GM21367 (cell line): ENCODE measurements around the gene RBM8A.

Source experiments
- ATAC-seq: cut with Tn5 transposase; IDR thresholded peaks from one replicate; pipeline ENCODE4 v1.9.1; 2021; ENCODE audit not compliant: unreplicated experiment

The RBM8A gene

DNA sequence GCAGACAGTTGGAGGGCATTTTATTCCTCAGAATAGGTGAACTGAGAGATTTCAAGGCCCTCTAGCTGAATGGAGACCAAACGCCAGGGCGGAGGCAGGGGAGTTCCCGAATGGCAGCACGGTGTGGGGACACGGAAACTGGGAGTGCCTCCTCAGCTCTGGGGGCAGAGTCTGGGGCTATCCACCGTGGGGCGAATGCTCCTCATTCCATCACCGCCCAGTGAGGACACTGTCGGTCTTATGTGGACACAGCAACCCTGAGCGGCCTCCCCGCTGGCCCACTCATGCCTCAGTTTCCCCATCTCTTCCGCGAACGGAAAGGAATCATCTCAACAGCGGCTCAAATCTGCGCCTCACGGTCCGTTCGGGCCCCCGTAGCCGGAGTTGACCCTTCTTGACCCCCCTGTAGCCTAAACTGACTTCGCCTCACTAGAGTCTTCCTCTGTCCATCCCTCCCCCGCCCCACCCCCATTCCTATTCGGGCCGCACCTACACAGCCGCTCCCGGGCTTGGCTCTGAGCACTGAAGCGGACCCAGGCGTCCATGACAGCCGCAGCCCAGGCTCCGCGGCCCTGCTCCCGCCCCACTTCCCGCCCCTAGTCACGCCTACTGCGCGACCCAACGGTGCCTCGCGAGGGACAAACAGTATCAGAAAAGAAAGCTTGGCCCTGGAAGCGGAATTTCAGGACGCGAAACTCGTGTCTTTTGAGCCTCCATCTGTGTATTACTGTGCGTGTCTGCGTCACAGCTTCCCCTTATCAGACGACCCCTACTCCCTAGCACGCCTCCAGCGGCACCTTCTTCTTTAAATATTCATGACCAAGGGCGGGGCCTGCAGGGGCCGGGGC, 8.9 kb downstream of the RBM8A start, which contains the start of gene PEX11B:
PEX11B (minus strand) TSS at position 574 of the 848 bp plus-strand sequence; CDS start at position 545, 29 bp downstream.
- ATAC-seq = peak; percentile 60

DNA sequence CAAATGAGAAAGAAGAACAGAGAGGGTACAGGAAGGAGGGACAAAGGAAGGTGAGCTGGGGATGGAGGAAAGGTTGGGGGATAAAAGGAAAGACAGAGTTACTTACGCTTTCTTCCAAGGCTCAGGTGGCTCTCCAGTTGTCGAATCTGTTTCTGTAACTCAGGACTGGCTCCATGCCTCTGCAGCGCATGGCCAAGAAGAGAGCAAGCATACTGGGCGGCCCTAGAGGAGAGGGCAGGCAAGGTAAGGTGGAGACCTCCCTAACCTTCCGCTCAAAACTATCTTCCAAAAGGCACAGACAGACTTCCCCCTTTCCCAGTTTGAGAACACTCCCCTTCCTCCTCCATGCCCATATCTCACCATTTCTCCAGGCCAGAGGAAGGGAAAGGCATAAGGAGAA, 9.7 kb downstream of the RBM8A start:
- no peak for ATAC-seq

DNA sequence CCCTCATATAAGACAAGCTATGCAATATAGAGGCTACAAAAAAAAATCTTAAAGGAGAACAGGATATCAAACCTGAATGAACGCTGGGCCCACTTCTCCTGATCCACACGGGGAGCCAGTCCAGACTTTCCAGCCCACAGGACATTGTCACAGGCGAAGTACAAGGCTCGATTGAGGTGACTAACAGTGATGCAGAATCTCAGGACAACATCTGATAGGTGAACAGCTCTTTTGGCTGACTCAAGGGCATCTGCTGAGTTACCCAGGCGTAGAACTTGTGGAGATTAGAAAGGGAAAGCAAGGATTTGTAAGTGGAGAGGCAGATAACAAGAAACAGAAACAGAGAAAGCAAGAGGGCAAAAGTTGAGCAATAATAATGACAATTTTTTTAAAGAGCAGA, 10.5 kb downstream of the RBM8A start:
- no peak for ATAC-seq

DNA sequence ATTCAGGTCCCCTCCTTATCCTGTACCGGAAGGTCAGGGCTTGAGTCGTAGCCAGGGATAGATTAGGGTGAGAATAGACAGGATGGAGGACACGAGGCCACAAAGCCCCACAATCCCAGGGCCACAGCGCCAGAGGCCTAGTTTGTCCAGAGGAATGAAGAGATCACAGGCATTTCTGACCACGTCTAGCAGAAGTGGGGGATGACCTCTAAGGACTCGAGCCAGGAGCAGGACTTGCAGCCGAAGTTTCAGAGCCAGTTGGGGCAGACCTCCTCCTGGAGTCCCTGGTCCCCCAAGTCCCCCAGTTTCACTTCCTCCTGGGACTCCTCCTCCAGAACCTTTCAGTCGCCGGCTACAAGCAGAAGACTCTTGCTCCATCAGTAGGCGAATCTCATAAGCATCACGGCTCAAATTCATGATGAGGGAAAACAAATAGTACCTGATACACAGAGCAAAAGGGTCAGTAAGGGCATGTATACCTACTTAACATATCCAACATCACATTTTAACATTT, 15.1 kb downstream of the RBM8A start:
- no peak for ATAC-seq

DNA sequence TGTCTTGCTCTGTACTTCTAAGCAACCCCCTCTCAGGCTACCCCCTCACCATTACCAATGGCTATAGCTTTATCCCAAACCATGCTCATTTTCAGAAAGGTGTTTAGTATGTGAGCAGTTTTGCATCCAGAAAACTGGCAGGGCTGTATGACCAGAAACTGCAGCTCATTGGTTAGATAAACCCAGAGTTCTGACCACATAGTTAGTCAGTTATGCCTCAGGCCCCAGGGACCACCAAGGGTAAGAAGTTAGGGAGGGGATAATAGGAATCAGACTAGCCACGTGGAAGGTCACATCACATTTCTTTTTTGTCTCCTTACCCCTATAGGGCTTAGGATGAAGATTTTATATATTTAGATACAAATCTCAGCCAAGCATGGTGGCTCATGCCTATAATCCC, 18.6 kb downstream of the RBM8A start:
- ATAC-seq = no peak

DNA sequence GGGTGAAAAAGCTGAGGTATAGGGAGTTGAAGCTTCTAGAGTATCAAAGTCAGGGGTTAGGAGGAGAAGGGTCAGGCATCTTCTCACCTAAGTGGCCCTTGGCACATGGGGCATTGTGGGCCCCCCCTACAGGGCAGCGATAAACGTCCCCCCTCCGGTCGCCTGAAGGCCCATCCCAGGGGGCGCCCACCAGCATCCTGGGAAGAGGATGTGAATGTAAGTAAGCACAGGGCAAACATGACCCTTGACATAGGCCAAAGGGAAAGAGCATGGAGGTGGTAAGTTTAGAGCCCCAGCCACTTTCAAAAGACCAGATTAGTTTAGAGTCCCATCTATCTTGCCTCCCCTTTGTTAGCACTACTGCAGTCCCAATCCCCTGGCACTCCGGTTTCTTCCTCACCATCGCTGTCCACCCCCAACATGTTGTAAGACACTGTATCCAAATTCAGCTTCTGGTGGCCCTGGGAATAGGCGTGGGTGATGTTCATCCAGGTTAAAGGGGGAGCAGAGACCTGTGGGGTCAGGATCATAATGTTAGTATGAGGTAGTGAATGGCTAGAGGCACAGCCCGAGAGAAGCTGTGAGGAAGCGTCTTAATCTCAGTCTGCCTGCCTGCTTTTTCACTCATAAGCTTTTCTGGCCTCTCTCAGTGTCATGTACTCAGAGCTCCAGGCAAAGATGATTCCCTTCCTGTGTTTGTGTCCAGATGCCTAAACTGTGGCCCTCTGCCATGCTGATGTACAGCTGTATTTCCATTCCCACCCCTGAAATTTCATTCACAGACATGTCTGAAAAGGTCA, 20.1 kb downstream of the RBM8A start:
- no peak for ATAC-seq

DNA sequence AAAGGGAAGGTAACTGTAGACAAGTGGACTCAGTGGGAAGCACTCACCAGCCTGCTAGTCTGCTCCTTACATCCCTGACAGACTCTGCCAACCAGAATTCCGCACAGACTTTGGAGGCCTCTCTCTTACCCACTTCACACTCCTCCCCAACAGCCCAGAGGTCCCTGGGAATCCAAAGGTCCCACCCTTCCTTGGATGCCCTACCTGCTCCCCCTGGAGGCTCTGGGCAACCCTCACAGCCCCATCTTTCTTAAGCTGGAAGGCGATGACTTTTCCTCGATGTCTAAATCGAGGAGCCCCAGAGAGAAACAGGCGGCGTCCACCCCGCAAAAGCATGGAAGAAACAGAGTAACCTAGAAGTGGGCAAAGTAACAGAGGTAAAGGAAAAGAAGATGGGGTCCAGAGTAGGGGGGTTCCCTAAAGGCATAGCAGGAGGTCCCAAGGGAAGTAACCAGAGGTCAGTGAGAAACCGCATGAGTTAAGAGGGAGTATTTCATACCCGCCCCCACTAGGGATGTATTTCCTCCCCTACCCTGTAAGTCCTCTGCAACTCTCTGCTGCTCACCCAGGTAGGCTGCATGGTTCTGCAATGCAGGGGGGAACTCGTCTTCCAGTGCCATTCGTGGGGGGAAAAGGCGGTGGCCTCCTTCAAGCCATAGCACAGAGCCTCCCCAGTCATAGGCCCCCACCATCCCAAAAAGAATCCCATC, 25.8 kb downstream of the RBM8A start:
- no peak for ATAC-seq

DNA sequence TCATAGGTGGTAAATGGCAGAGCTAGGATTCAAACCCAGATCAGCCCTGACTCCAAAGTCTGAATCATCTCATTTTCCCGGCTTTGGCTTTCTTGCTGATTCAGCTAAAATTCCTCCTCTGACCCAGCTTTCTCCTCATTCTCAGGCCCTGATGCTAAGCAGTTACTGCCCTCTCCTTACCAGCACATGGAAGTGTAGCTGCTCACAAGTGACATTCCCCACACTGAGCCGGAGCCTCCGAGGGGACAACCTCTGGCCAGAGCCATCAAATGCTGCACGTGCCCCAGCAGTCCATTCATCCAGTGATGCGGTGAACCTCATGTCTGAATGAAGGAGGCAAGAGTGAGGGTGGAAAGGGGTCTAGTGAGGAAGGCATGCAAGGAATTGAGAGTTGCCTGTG, 28.5 kb downstream of the RBM8A start:
- ATAC-seq = no peak

DNA sequence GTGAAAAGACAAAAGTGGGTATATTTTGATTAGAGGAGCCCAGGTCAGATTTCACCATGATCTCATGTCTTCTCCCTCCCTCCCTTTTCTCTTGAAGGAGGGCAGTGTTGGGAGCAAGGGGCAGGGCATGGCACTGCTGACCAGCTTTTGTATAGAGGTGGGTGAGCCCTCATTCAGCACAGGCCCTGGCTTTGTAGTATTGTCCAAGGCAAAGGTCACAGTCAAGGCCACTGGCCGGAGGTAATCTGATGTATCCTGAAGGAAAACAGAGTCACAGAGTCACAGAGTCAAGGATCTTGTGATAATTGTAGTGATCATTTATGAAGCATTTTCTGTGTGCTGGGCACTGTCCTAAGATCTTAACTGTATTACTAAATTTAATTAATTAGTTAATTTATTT, 29.3 kb downstream of the RBM8A start:
- no peak for ATAC-seq

DNA sequence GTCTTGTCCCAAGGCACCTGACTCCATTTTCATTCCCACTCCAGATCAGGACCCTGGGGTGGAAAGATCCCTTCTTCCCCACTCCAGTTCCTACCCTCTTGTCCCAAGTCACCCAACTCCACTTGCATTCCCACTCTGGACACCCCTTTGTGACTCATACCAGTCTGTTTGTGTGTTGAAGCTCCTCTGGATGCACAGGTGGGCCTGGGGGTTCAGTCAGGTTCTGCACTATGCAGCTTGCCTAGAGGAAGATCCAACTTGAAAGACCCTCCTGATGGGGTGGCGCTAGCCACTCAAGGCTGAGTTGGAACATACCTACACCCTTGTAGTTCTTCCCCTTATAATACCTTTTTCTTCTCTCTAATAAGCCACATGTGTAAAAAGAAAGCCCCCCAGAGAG, 31.8 kb downstream of the RBM8A start:
- ATAC-seq = no peak

DNA sequence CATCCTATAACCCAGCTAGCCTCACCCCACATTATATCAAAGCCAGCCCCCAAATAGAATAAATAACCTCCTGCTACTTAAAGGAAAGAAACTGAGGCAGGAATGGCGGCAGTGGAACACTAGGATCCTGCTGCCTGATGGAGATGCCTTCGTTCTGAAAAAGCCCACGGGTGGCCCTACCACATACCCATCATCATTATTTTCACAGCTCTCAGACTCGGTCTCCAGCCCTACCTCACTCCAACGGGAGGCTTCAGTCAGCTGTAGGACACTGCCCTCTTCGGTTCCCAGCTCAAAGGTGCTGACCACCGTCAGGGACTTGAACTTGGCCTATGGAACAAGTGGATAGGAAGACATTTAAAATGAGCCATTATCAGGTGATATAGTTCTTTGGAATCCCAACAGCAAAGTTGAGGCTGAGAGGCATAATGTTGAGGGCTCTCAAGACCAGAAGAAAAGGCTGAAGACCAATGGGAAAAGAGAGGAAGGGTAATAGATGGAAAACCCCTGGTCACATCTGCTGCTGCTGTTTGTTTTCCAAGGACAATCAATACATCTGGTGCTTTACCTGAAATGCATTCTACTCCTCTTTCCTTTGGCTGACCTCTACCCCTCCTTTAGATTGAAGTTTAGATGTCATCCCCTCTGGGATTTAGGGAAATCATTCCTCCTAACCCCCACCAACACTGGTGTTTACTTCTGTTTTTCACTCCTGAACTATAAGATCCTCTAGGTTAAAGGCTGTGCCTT, 33.8 kb downstream of the RBM8A start:
- no peak for ATAC-seq

DNA sequence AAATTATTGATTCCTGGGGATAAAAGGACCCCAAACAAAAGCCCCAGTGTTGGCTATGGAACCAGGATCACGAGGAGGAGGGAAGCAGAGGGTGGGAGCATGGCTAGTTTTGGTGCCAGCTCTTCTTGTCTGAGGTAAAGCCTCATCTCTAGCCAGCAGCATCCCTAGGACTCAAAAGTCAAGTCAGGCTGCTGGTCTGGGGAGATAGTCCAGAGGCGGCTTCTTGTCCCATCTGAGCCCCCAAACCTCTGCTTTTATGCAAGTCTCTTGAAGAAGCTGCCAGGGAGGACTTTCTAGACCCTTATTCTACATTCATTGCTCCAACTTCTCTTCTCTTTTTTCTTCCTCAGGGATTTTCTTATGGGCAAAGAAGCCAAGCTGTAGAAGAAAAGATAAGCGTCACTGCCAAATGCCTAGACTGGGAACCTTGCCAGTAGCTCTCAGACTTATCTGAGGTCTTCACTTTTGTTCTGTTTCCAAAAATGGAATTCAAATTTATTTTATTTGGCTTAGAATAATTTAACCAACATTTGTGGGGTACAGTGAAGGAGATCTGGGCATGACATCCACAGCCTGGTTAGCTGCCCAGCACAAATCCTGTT, 34.7 kb downstream of the RBM8A start:
- no peak for ATAC-seq

DNA sequence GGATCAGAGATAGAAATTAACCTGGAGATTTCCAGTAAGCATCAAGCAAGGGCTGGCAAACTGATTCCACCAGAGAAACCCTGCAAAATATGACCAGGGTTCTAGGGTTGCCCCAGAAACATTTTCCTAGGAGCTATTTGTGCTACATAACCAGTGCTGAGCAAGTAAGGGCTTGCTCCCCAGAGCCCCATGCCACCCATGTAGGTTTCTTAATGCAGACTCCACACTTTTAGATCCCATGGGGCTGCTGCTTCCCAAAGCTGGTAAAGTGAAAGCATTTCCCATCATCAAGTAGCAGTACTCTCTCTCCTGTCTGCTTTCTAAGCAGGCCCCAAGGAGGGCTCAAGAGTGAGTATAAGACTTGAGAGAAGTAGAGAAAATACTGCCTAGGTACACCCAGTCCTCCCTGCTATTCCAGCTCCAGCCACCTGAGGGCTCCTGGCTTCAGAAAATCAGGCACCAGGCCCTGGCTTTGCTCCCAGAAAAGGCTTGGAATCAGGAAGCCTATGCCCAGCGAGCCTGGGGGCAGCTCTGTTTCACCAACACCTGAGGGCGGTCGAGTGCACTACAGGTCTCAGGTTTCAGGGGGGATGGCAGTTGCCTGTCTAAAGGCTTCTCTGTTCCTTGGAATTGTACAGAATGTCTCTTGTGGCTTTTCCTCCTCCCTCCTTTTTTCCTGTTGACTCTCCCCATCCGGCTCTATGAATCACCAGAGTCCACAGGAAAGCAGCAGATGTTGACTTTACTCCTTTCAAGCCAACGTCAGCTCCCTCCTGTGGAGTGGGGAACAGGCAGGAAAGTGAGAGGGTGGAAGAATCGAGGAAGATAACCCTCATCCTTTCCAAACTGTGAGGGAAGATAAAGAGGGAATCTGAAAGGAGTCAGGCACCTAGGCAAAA, 35.4 kb downstream of the RBM8A start:
- no peak for ATAC-seq

DNA sequence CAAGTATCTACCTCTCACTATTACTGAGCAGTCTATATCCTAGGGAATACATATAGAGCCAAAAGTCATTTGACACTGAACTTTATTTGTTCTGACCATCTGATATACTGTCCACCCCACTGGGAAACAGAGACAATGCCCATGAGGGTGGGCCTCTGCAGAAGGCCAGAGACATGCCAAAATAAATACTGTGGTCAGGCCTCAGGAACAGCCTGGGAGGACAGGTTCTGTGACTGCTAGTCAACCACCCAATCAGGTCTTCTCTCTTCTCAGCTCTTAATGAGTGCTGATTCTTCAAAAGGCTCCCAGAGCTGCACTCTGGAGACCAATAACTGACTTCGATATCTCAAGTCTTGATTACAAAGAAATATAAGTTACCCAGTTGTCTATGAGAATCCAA, 36.1 kb downstream of the RBM8A start:
- no peak for ATAC-seq

DNA sequence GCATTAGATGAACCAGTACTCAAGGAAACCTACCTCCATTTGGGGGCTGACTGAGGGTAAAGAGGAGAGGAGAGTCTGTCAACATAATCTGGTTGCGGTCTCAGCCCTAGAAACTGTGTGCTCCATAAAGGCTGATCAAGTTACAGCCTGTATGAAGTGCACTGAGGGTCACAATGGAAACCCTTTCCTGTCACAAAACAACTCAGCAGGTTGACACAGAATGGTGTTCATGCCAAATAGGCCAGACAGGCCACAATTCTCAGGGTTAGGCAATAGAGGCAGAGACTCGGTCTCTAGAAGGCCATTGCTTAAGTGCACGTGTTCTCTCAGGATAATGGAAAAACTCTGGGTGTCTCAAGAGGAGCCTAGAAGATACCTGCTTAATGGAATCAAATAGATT, 37.6 kb downstream of the RBM8A start:
- ATAC-seq = no peak

DNA sequence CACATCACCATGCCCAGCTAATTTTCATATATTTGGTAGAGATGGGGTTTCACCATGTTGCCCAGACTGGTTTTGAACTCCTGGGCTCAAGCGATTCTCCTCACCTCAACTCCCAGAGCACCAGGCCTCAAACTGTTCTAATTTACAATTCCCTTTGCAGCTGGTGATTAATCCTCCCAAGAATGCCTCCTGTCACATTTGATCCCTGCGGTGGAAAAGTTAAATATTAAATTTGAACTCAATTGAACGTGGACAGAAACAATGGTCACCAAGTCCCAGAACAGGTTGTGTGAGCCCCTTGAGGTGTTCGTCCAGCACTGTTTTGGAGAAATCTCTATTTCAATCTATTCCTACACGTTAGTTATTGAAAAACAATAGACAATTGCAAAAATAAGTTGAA, 39.7 kb downstream of the RBM8A start:
- no peak for ATAC-seq

DNA sequence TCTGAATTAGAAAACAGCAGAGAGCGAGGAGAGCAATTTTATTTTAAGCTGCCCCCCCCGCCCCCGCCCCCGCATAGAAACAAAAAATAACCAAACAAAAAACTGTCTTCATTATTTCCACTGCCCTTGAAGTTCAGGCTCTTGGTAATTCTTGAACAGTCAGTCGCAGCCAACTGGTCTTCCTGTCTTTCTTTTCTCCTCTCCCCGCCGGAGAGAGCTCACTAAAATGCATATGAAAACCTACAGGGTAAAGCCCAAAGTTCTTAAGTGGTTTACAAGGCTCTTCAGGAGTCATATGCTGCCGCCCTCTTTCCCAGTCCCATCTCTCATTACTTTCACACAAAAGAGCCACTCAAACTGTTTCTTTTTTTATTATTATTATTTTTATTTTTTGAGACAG, 40.5 kb downstream of the RBM8A start:
- ATAC-seq = no peak

DNA sequence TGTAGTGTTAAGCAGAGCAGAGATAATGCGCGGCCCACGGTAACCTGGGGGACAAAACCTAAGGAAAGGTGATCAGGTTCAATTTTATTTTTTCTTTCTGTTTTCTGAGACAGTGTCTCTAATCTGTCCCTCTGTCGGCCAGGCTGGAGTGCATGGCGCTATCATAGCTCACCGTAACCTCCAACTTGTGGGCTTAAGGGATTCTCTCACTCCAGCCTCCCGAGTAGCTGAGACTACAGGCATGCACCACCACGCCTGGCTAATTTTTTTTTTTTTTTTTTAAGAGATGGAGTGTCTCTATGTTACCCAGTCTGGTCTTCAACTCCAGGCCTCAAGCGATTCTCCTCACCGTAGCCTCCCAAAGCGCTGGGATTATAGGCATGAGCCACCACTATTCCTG, 40.9 kb downstream of the RBM8A start:
- no peak for ATAC-seq

DNA sequence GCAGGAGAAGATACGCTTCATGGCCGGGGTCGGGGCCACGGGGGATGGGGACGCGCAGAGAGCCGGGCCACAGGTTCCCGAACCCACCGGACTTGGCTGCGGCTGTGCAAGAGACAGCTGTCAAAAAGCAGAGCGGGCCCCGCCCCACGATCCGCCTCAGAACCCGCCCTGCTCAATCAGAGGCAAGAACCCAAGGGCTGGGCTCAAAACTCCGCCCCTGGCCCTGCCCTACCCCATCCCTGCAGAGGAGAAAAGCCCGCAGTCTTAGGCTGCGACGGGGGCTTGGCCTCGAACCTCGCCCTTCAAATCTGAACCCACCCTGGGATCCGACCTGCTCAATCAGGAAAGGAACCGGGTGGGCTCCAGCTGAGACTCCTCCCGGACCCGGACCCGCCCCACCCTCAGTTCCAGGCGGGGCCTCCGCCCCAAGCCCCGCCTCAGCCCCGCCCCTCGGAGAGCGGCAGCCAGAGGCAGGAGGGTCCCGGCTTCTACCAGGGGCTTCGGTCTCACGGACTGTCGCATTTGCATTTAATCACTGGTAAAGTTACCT, 41.5 kb downstream of the RBM8A start, which contains the start of gene ANKRD35:
ANKRD35 (minus strand) TSS at position 129 of the 550 bp plus-strand sequence; CDS start at position 21, 108 bp downstream.
- ATAC-seq = peak; percentile 96
